Measurements from ENCODE around the gene PFN4.
"Not testable (repeated sequence)": the region's sequence is repeated elsewhere in the genome, so short reads cannot be mapped to it uniquely, and the experiment has no call there.

The PFN4 gene

GRCh38 chr2:24104110-24104650 lies 19.0 kb downstream of the PFN4 start:
- Histone ChIP-seq H2BK15ac (ENCODE audit: low read length) (no peak overlapping the region), H3K18ac (ENCODE audit: low read length) (no peak overlapping the region), H3K4me2 (ENCODE audit: insufficient read depth, low read length, poor library complexity, severe bottlenecking) (no peak overlapping the region), H3K79me1 (ENCODE audit: low read depth, low read length) (no peaks in the 10 kb centered on the region), H3K9me3 (replicated peaks in 1 of 2; ENCODE audit: control insufficient read depth in 2 of 2, insufficient read depth in 1 of 2, low read depth in 1 of 2, low read length in 2 of 2) (peaks cover 0 to 6% of the 10 kb centered on the region in 2 donors), H4K91ac (ENCODE audit: low read depth, low read length, poor library complexity) (no peak overlapping the region), H4K8ac (ENCODE audit: low read depth, low read length) (no peak overlapping the region), H3K27me3 (ENCODE audit: control insufficient read depth in 3 of 3, insufficient read depth in 3 of 3, low read depth in 1 of 3, low read length in 3 of 3) (no peaks in the 10 kb centered on the region), H3K4me1 (ENCODE audit: control insufficient read depth in 2 of 2, insufficient read depth in 1 of 2, low read depth in 1 of 2, low read length in 2 of 2) (no peaks in the 10 kb centered on the region), H3K4ac (ENCODE audit: low read length) (no peak overlapping the region), H3K4me3 (ENCODE audit: low read length in 2 of 2) (no peak overlapping the region), H2BK5ac (ENCODE audit: low read length) (no peak overlapping the region), H3K27ac (replicated peaks; ENCODE audit: low read length) (no peak overlapping the region), H2BK120ac (ENCODE audit: low read depth, low read length) (no peak overlapping the region), H2BK12ac (ENCODE audit: low read length) (no peak overlapping the region), H3K23ac (ENCODE audit: low read depth, low read length, poor library complexity) (peak overlapping the region; percentile 17), H2AFZ (ENCODE audit: low read length) (no peak overlapping the region), H2AK5ac (ENCODE audit: low read depth, low read length) (peak overlapping the region; percentile 19), H3K9ac (ENCODE audit: low read depth, low read length, poor library complexity) (no peak overlapping the region), H3K36me3 (replicated peaks in 1 of 2; ENCODE audit: control insufficient read depth in 2 of 2, insufficient read depth in 2 of 2, low read length in 2 of 2) (no peaks in the 10 kb centered on the region), H3K14ac (ENCODE audit: low read length) (no peak overlapping the region)
- no peak for DNase-seq (ENCODE audit: low spot score)
- WGBS, 2 donors (ENCODE audit: extremely low coverage in 2 of 2, insufficient read length in 2 of 2, insufficient replicate concordance in 1 of 2): no CpG with 5 or more reads among the region's 8 CpGs

- no peak overlapping the region for H3K4ac ChIP-seq (ENCODE audit: low read length)
- no peak overlapping the region for H2AK5ac ChIP-seq (ENCODE audit: low read depth, low read length)
Measured at GRCh38 chr2:24102677-24103076, 20.5 kb downstream of the PFN4 start.

DNA sequence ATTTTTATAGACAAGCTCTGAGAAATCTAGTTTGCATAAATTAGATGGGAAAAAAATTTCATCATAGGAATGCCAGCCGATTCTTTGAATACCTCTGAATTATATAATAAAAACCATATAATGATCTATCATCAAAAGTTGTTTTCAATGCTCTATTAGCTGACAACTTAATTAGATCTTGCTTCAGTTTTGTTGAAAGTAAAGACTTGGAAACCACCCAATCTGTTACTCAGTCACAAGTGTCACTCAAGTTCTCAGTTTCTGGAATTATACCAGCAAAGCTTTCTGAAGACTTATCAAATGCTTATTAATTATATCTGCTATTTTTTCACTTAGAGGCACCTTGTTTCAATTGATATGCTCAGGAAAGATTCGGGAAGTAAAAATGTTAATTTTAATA lies 21.1 kb downstream of the PFN4 start:
- Histone ChIP-seq H3K9me3 (replicated peaks in 1 of 2; ENCODE audit: control insufficient read depth in 2 of 2, insufficient read depth in 1 of 2, low read depth in 1 of 2, low read length in 2 of 2) (peaks cover 0 to 6% of the 10 kb centered on the region in 2 donors), H3K79me1 (ENCODE audit: low read depth, low read length) (no peaks in the 10 kb centered on the region), H3K18ac (ENCODE audit: low read length) (no peak overlapping the region), H3K4me2 (ENCODE audit: insufficient read depth, low read length, poor library complexity, severe bottlenecking) (no peak overlapping the region), H3K36me3 (replicated peaks in 1 of 2; ENCODE audit: control insufficient read depth in 2 of 2, insufficient read depth in 2 of 2, low read length in 2 of 2) (no peaks in the 10 kb centered on the region), H3K4me3 (ENCODE audit: low read length in 2 of 2) (no peak overlapping the region), H4K91ac (ENCODE audit: low read depth, low read length, poor library complexity) (no peak overlapping the region), H3K4ac (ENCODE audit: low read length) (no peak overlapping the region), H2BK12ac (ENCODE audit: low read length) (no peak overlapping the region), H3K14ac (ENCODE audit: low read length) (no peak overlapping the region), H3K4me1 (ENCODE audit: control insufficient read depth in 2 of 2, insufficient read depth in 1 of 2, low read depth in 1 of 2, low read length in 2 of 2) (no peaks in the 10 kb centered on the region), H4K8ac (ENCODE audit: low read depth, low read length) (no peak overlapping the region), H2BK120ac (ENCODE audit: low read depth, low read length) (no peak overlapping the region), H2AFZ (ENCODE audit: low read length) (no peak overlapping the region), H3K27ac (replicated peaks; ENCODE audit: low read length) (no peak overlapping the region), H2BK5ac (ENCODE audit: low read length) (no peak overlapping the region), H3K9ac (ENCODE audit: low read depth, low read length, poor library complexity) (no peak overlapping the region), H2BK15ac (ENCODE audit: low read length) (no peak overlapping the region), H3K23ac (ENCODE audit: low read depth, low read length, poor library complexity) (no peak overlapping the region), H2AK5ac (ENCODE audit: low read depth, low read length) (no peak overlapping the region), H3K27me3 (ENCODE audit: control insufficient read depth in 3 of 3, insufficient read depth in 3 of 3, low read depth in 1 of 3, low read length in 3 of 3) (no peaks in the 10 kb centered on the region)
- no CpG with 5 or more reads among the region's 2 CpGs for WGBS, 2 donors (ENCODE audit: extremely low coverage in 2 of 2, insufficient read length in 2 of 2, insufficient replicate concordance in 1 of 2)
- no peak for DNase-seq (ENCODE audit: low spot score)

More at GRCh38 chr2:24102677-24103076, 20.5 kb downstream of the PFN4 start:
- no peak for DNase-seq (ENCODE audit: low spot score)
- no peaks in the 10 kb centered on the region for H3K36me3 ChIP-seq (replicated peaks in 1 of 2; ENCODE audit: control insufficient read depth in 2 of 2, insufficient read depth in 2 of 2, low read length in 2 of 2)
- H3K4me1 ChIP-seq (ENCODE audit: control insufficient read depth in 2 of 2, insufficient read depth in 1 of 2, low read depth in 1 of 2, low read length in 2 of 2): no peaks in the 10 kb centered on the region
- WGBS, 2 donors (ENCODE audit: extremely low coverage in 2 of 2, insufficient read length in 2 of 2, insufficient replicate concordance in 1 of 2): no CpG with 5 or more reads among the region's 1 CpG
- no peak overlapping the region for H2AFZ ChIP-seq (ENCODE audit: low read length)
- no peak overlapping the region for H4K8ac ChIP-seq (ENCODE audit: low read depth, low read length)
- no peak overlapping the region for H3K23ac ChIP-seq (ENCODE audit: low read depth, low read length, poor library complexity)
- H3K9me3 ChIP-seq (replicated peaks in 1 of 2; ENCODE audit: control insufficient read depth in 2 of 2, insufficient read depth in 1 of 2, low read depth in 1 of 2, low read length in 2 of 2): peaks cover 0 to 6% of the 10 kb centered on the region in 2 donors
- no peak overlapping the region for H2BK12ac ChIP-seq (ENCODE audit: low read length)
- no peak overlapping the region for H3K14ac ChIP-seq (ENCODE audit: low read length)
- no peak overlapping the region for H3K4me2 ChIP-seq (ENCODE audit: insufficient read depth, low read length, poor library complexity, severe bottlenecking)
- no peak overlapping the region for H4K91ac ChIP-seq (ENCODE audit: low read depth, low read length, poor library complexity)
- H3K79me1 ChIP-seq (ENCODE audit: low read depth, low read length): no peaks in the 10 kb centered on the region
- H3K27me3 ChIP-seq (ENCODE audit: control insufficient read depth in 3 of 3, insufficient read depth in 3 of 3, low read depth in 1 of 3, low read length in 3 of 3): no peaks in the 10 kb centered on the region
- no peak overlapping the region for H3K27ac ChIP-seq (replicated peaks; ENCODE audit: low read length)
- no peak overlapping the region for H2BK5ac ChIP-seq (ENCODE audit: low read length)
- no peak overlapping the region for H2BK120ac ChIP-seq (ENCODE audit: low read depth, low read length)
- no peak overlapping the region for H3K4me3 ChIP-seq (ENCODE audit: low read length in 2 of 2)
- no peak overlapping the region for H2BK15ac ChIP-seq (ENCODE audit: low read length)
- H3K9ac ChIP-seq (ENCODE audit: low read depth, low read length, poor library complexity): no peak overlapping the region
- H3K18ac ChIP-seq (ENCODE audit: low read length): no peak overlapping the region

DNA sequence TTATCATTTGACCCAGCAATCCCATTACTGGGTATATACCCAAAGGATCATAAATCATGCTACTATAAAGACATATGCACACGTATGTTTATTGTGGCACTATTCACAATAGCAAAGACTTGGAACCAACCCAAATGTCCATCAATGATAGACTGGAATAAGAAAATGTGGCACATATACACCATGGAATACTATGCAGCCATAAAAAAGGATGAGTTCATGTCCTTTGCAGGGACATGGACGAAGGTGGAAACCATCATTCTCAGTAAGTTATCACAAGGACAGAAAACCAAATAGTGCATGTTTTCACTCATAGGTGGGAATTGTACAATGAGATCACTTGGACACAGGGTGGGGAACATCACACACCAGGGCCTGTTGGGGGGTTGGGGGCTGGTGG lies 22.4 kb downstream of the PFN4 start:
- H3K23ac ChIP-seq (ENCODE audit: low read depth, low read length, poor library complexity); DNase-seq (ENCODE audit: low spot score); H3K79me1 ChIP-seq (ENCODE audit: low read depth, low read length); H3K9ac ChIP-seq (ENCODE audit: low read depth, low read length, poor library complexity); H3K14ac ChIP-seq (ENCODE audit: low read length); H2BK120ac ChIP-seq (ENCODE audit: low read depth, low read length); H2BK5ac ChIP-seq (ENCODE audit: low read length); H2AK5ac ChIP-seq (ENCODE audit: low read depth, low read length); H2BK12ac ChIP-seq (ENCODE audit: low read length); H3K27me3 ChIP-seq (ENCODE audit: control insufficient read depth in 3 of 3, insufficient read depth in 3 of 3, low read depth in 1 of 3, low read length in 3 of 3); H3K9me3 ChIP-seq (replicated peaks in 1 of 2; ENCODE audit: control insufficient read depth in 2 of 2, insufficient read depth in 1 of 2, low read depth in 1 of 2, low read length in 2 of 2); H4K91ac ChIP-seq (ENCODE audit: low read depth, low read length, poor library complexity); H3K4me2 ChIP-seq (ENCODE audit: insufficient read depth, low read length, poor library complexity, severe bottlenecking); H4K8ac ChIP-seq (ENCODE audit: low read depth, low read length); H3K36me3 ChIP-seq (replicated peaks in 1 of 2; ENCODE audit: control insufficient read depth in 2 of 2, insufficient read depth in 2 of 2, low read length in 2 of 2); H3K27ac ChIP-seq (replicated peaks; ENCODE audit: low read length); H3K4ac ChIP-seq (ENCODE audit: low read length); H3K4me3 ChIP-seq (ENCODE audit: low read length in 2 of 2); H3K18ac ChIP-seq (ENCODE audit: low read length); H2AFZ ChIP-seq (ENCODE audit: low read length); H2BK15ac ChIP-seq (ENCODE audit: low read length); H3K4me1 ChIP-seq (ENCODE audit: control insufficient read depth in 2 of 2, insufficient read depth in 1 of 2, low read depth in 1 of 2, low read length in 2 of 2): not testable (repeated sequence)
- no CpG with 5 or more reads among the region's 2 CpGs for WGBS, 2 donors (ENCODE audit: extremely low coverage in 2 of 2, insufficient read length in 2 of 2, insufficient replicate concordance in 1 of 2)
